Fibroblast of lung (primary cell): ENCODE results near the gene TCF15.

Experiments
- EZH2 ChIP-seq: IDR thresholded peaks from 2 replicates; pipeline ENCODE4 v1.5.1; 2012; ENCODE audit warnings: low read length, control low read depth, mild to moderate bottlenecking; ENCODE audit errors: missing control alignments
- TF ChIP-seq, protein P1 (sequence below), 2 donors: IDR thresholded peaks in 1 of 2; conservative IDR thresholded peaks in 1 of 2; 1 replicate in 1 of 2; 2 replicates in 1 of 2; pipeline ENCODE4 v1.5.1; 2011 to 2012; ENCODE audit warnings: low read length in 2 of 2, control low read depth in 1 of 2, inconsistent platforms in 1 of 2, low read depth in 1 of 2, mild to moderate bottlenecking in 1 of 2

GRCh38 chr20:605237-605636 lies 4.9 kb downstream of the TCF15 start:
- TF ChIP-seq, protein P1, sequence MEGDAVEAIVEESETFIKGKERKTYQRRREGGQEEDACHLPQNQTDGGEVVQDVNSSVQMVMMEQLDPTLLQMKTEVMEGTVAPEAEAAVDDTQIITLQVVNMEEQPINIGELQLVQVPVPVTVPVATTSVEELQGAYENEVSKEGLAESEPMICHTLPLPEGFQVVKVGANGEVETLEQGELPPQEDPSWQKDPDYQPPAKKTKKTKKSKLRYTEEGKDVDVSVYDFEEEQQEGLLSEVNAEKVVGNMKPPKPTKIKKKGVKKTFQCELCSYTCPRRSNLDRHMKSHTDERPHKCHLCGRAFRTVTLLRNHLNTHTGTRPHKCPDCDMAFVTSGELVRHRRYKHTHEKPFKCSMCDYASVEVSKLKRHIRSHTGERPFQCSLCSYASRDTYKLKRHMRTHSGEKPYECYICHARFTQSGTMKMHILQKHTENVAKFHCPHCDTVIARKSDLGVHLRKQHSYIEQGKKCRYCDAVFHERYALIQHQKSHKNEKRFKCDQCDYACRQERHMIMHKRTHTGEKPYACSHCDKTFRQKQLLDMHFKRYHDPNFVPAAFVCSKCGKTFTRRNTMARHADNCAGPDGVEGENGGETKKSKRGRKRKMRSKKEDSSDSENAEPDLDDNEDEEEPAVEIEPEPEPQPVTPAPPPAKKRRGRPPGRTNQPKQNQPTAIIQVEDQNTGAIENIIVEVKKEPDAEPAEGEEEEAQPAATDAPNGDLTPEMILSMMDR (conservative IDR thresholded peaks at IDR 0.05 in 1 of 2, IDR thresholded peaks at IDR 0.05 in 1 of 2; ENCODE audit: low read depth in 1 of 2, low read length in 2 of 2), result no peak
- TF ChIP-seq EZH2, result no peak
